ENCODE measurements around the gene CDHR4. TPM values are rescaled to one million over a fixed set of nuclear protein-coding genes. Genes with fewer than 3 reads are reported as not detected.

CDHR4 gene
- 1 to 10 TPM in 1 of 4 donors, under 1 TPM in 1, not detected in 2; 0.36 to 6.0 TPM for total RNA-seq

GRCh38 chr3:49799761-49800160 is at the start of gene CDHR4:
Gene CDHR4, minus strand, starts transcription at chr3:49799873. Its CDS starts 61 bp downstream, at chr3:49799812.
- ATAC-seq (ENCODE audit: low FRiP score) (peak; percentile 33), DNase-seq (ENCODE audit: low spot score) (no peak)
- TF ChIP-seq CTCF (IDR thresholded peaks at IDR 0.05): no peak

- TF ChIP-seq CTCF (IDR thresholded peaks at IDR 0.05): no peak
- DNase-seq (ENCODE audit: low spot score): no peak
- no peak for ATAC-seq (ENCODE audit: low FRiP score)
These were observed 46.0 kb upstream of the CDHR4 start for GRCh38 chr3:49845694-49846093.

- TF ChIP-seq CTCF (IDR thresholded peaks at IDR 0.05): no peak
- no peak for ATAC-seq (ENCODE audit: low FRiP score)
- DNase-seq (ENCODE audit: low spot score): no peak
These were observed 45.0 kb upstream of the CDHR4 start for GRCh38 chr3:49844464-49845183.

- no peak for TF ChIP-seq CTCF (IDR thresholded peaks at IDR 0.05)
- ATAC-seq (ENCODE audit: low FRiP score): no peak
- no peak for DNase-seq (ENCODE audit: low spot score)
These were observed 43.3 kb upstream of the CDHR4 start for GRCh38 chr3:49842843-49843517.

GRCh38 chr3:49841806-49842205 is 42.1 kb upstream of the CDHR4 start:
- DNase-seq (ENCODE audit: low spot score): no peak
- TF ChIP-seq CTCF (IDR thresholded peaks at IDR 0.05): no peak
- no peak for ATAC-seq (ENCODE audit: low FRiP score)

- no peak for ATAC-seq (ENCODE audit: low FRiP score)
- no peak for DNase-seq (ENCODE audit: low spot score)
- TF ChIP-seq CTCF (IDR thresholded peaks at IDR 0.05): no peak
These were observed 41.5 kb upstream of the CDHR4 start for GRCh38 chr3:49841126-49841696.

Data from omental fat pad (tissue), 4 donors.